Retina (tissue), 1 donor: ENCODE measurements around the gene CCRL2.
"Not testable (repeated sequence)": the region's sequence is repeated elsewhere in the genome, so short reads cannot be mapped to it uniquely, and the experiment has no call there.

ENCODE experiments used
- DNase-seq: peaks from one replicate; pipeline ENCODE4 v3.0.0-alpha.2; 2016

Gene CCRL2

DNA sequence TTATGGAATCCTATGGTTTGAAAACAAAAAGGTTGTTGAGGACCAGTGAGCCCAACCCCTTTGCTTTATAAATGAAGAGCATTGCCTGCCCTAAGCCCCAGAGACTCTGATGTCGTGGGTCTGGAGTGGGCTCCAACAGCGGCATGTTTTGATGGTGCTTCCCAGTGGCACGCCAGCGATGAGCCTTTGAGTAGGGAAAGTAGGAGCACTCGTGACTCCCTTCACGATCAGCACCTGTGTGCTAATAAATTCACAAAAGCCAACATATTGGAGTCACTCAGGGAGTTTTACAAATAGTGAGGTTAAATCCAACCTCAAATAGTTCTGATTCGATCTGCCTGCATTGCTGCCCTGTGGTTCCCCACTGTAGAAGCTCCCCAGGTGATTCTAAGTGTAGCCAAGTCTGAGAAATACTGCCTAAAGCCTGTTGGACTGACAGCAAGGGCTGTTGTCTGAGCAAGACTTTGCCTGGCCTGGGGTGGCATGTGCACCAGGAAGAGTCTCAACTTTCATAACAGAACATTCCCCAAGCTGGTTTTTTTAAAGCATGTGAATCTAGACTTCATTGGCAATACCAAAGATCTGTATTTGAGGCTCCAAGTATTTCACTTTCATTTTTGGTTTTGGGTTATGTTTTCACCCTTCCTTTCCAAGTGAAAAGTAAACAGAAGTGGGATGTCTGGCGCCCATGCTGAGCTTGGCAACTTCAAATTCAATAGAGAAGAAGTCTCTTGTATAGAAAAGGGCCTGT, 26.4 kb upstream of the CCRL2 start:
- DNase-seq, result no peak

- DNase-seq, result no peak
Observed at GRCh38 chr3:46381625-46382024, 25.4 kb upstream of the CCRL2 start.

- DNase-seq, result no peak
Observed at GRCh38 chr3:46383211-46383950, 23.7 kb upstream of the CCRL2 start.

DNA sequence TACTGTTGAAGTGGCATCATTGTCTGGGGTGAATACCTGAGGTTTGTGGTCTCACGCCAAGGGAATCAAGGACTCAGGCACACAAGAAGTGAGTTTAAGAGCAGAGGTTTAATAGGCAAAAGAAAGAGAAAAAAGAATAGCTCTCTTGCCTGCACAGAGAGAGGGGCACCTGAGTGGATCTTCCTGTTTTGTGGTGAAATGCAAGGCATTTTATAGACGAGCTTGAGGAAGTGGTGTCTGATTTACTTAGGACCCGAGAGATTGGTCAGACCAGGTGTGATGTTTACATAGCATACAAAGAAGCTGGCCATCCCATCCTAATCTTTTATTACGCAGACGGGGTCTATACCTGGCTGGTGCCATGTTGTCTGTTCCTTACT, 23.1 kb upstream of the CCRL2 start:
- DNase-seq, result no peak

DNA sequence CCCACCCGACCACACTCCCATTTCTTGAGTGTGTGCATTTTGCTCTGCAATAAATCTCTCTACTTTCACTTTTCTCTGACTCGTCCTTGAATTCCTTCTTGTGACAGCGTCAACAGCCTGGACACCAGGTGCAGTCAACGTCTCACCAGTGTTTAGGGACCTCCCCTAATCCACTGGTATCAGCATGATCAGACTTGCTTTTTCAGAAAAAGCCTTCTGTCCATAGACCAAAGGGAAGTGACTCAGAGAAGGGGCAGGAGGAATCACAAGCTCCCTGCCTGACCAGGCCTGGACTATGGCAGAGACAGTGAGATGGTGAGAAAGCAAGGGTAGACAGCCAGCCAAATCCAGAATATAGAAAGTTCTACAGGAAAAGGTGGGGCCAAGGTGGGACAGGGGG, 20.9 kb upstream of the CCRL2 start:
- no peak for DNase-seq

DNA sequence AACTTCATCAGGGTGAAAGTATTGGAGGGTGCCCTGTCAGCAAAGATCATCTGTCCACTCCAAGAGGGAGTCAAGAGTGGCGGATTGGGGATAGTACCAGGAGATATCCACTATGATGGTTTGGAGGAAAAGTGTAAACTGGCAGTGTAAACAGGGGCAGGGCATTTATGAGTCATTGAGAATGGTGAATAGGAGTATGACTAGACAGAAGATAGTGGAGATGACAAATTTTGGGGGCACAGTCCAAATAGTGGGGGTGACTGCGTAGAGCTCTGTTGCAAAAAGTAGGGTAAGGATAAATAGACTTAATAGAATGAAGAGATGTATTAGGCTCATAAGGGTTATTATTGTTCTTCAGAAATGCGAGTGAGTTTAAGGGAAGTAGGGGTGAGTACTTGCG, 18.2 kb upstream of the CCRL2 start:
- DNase-seq, result not testable (repeated sequence)

DNA sequence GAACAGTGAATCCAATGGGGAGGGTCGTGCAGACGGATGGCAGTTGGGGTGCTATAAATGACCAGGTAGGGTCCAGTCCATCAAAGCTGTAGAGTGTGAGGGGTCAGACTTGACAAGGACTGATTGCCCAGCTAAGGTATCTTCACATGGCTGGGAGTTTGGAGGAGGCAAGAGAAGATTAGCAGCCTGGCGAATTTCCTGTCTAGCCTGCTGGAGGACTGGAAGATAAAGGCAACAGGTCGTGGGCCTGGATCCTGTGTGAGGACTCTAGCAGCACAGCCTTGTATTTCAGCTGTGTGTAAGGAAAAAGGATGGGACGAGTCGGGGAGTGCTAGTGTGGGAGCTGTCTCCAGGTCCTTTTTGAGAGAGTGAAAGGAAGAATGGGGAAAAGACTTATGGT, 17.8 kb upstream of the CCRL2 start:
- no peak for DNase-seq

GRCh38 chr3:46391526-46391925, 15.5 kb upstream of the CCRL2 start:
- DNase-seq, result not testable (repeated sequence)

GRCh38 chr3:46393011-46393410, 14.0 kb upstream of the CCRL2 start:
- no peak for DNase-seq

DNA sequence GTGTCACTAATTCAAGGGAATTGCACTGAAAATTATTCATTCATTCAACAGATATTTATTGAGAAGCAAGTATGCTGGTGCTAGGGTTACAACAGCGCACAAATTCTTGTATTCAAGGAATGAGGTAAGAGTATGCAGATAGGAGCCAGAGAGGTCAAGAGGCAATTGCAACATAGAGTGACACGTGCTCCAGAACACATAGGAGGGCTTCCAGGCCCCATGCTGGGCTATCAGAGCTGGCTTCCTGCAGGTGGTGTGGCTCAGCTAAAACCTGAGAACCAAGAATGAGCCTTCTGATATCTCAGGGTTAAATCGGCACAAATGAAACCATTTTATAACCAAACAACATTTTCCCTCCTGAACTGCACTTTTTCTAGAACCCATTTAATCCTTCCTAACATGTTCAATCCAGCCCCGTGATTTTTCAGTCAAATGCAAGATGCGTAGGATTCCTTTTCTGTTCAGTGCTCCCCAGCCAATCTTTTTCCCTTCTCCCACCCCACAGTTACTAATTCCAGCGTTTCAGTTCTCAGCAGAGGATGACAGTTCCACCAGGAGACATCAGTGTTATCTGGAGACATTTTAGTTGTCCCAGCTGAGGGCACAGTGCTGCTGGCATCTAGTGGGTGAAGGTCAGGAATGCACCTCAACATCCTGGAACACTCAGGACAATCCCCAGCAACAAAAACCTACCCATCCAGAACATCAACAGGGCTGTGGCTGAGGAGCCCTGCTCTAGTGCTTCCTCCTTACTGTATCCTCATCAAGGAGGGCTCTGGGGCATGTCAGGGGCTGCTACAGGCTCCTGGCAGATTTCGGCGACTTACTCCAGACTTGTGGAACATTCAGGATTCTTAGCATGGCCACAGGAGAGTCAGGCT, 13.3 kb upstream of the CCRL2 start:
- no peak for DNase-seq

DNA sequence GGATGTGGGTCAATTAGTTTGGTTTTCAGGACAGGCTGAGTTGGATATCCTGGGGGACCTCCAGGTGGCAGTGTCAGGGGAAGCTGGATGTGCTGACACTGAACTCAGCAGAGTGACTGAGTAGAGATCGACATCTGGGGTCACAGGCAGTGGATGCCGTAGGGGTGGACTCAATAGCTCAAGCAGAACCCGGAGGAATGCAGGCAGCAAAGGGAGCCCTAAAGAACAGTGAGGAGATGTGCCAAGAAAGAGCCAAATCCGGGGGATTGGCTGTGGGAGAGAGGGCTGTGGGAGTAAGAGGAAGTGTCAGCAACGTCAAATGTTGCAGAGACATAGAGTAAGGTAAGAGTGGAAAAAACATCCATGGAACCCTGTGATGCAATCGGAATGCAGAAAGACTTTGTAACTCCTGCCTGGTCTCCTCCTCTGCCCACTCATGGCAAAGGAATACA, 11.8 kb upstream of the CCRL2 start:
- DNase-seq, result no peak

DNA sequence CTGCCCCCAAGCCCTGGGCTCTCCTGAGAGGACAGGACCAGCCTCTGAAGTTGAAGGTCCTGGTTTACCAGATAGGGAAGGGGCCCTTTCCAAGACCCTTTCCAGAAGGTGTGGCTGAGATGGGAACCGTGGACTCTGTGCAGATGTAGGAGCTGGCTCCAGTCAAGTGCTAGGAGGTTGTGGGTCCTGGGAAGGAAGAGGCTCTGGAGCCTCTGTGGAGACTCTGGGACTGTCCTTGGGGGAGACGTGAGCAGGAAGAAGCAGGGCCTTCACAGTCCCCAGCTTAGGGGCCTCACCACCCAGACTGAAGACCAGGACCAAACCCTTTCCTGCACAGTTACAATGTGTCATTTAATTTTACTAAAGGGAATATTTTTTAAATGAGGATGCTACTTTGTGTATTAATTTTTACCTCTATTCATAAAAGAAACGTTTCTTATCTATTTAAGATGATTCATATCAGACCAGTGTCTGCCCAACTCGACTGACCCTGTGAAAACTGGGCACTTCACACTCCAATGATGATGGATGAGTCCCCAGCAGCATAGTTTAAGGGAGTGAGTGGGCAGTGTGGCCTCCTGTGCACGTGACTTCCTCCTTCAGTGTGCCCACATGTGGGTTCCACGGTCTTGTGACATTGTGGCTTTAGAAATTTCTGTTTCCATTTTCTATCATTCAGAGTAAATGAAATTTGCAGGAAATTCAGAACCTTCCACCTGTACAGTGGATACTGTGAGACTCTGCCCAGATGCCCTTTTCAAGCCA, 11.1 kb upstream of the CCRL2 start:
- no peak for DNase-seq

DNA sequence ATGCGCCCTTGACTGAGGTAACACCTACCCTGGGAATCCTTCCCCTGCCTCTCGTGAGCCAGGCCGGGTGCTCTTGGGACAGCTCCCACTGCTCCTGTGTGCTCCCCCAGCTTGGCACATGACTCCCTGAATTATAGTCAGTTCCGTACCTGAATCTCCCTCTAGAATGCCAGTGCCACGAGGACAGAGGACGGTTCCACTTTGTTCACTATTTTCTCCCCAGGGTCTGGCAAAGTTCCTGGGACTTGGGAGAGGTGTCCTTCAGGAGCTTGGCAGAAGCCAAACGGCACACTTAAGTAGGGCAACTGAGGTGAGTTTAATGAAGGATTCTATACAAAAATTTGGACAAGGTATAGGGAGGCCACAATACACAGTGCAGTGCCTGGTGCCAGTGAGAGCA, 9.9 kb upstream of the CCRL2 start:
- no peak for DNase-seq

DNA sequence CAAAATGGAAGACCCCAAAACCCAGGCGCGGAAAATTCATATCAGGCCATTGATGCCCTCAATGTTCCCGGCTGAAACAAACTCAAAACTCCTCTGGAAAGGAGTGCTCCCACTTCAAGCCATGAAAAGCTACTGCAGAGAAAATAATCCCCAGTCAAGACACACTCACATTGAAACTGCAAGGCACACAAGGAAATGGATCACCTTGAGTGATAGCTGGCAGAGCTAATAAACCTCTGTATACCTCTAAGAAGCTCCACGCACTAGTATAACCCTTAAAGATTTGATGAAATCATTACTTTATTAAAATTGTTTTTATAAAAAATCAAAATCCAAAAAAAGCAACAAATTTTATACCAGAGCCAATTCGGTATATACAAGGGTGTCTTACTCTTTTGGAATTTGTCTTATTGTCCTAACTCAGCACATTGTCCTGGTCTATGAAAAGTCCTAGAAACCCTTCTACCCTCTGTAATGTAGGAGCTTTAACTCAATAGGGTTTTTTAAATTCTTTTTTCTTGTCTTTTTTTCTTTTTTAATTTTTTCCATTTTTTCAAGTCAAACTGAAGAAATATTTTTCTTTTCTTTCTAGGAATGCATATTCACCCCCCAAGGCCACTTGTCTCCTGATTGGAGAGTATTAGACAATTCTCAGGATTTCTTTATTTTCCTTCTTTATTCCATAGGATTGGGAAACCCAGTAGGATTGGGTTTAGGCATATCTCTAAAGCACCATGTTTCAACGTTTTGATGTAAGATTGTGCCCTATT, 8.7 kb upstream of the CCRL2 start:
- DNase-seq, result no peak

DNA sequence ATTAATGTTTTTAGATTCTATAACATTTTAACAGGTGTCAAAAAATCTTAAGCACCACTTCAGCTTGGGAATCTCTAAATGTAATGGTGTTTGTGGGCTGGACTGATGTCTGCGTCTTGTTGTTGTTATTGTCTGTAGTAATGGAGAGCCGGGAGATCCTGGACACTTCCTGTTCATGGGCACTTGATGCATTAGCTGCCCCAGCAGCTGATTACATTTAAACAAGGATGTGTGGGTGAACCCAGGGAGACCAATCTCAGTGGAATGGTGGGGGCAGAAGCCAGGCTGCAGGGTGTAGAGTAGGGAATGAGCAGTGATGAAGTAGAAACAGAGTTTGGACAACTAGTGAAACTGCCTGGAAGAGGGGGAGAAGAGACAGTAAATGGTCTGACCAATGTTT, 8.0 kb upstream of the CCRL2 start:
- DNase-seq, result no peak

DNA sequence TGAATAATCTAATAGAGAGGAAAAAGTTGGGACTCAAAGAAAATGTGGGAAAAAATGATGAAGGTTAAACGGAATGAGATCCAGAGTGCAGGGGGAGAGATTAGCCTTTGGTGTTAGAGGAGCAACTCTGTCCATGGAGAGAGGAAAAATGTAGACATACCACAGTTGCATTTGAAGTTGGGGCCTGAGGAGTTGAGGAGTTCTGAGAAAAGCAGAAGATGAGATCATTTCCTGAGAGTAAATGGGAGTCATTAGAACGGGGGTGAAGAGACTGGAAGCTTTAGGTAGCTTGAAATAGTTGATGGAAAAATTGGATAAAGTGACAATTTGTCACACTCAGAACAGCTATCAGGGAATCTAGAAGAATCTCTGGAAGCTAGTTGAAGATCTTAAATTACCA, 7.5 kb upstream of the CCRL2 start:
- no peak for DNase-seq

DNA sequence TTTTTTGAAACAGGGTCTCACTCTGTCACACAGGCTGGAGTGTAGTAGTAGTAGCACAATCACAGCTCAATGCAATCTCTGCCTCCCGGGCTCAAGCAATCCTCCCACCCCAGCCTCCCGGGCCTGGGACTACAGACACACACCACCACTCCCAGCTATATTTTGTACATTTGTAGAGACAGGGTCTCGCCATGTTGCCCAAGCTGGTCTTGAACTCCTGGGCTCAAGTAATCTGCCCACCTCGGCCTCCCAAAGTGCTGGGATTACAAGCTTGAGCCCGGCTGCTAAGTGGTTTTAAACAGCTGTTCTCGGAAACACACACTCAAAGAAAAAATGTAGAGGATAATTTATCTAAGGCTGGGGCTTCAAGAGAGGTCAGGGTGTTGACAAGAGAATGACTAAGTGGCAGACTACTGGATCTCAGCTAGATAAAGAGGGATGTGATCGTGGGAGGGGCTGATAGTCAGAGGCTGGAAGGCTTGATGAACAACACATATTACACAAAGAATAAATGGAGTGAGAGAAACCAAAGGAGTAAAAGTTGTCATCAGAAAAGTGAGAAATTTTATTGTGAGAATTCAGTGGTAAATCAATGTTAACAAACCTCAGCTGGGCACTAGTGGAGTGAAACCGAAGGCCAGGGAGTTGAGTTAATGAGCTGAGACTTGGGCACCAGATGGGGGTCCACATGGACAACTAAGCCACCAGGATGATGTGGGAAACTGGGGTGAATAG, 6.9 kb upstream of the CCRL2 start:
- no peak for DNase-seq

GRCh38 chr3:46400846-46401245, 6.2 kb upstream of the CCRL2 start:
- no peak for DNase-seq

- DNase-seq, result no peak
Observed at GRCh38 chr3:46401579-46401978, 5.5 kb upstream of the CCRL2 start.

GRCh38 chr3:46402902-46403301, 4.2 kb upstream of the CCRL2 start:
- not testable (repeated sequence) for DNase-seq
